GM19240 (cell line): Measurements from ENCODE around the gene STAT5B.
A peak's percentile ranks its signal among the peaks of the same experiment; 100 is the strongest.
"Not testable (repeated sequence)": the region's sequence is repeated elsewhere in the genome, so short reads cannot be mapped to it uniquely, and the experiment has no call there.

Source experiments
- DNase-seq: peaks from one replicate; pipeline ENCODE4 v3.0.0; 2011; ENCODE audit warnings: low spot score; ENCODE audit not compliant: insufficient read length

The STAT5B gene

GRCh38 chr17:42268236-42268635 lies 8.0 kb downstream of the STAT5B start:
- DNase-seq = no peak

GRCh38 chr17:42266918-42267766 lies 9.0 kb downstream of the STAT5B start:
- no peak for DNase-seq

DNA sequence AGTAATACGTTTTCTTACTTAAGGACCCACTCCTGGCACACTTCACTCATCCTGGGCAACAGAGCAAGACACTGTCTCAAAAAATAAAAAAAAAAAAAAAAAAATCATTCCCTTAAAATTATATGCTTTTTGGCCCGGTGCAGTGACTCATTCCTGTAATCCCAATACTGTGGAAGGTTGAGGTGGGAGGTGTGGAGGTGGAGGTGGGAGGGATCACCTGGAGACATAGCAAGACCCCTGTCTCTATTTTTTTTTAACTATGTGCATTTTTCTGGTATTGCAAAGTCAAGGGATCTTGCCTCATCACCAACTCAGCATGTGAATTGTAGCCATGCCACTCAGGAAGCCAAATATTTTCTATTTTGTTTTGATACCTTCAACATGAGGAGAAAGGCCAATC lies 9.7 kb downstream of the STAT5B start:
- no peak for DNase-seq

DNA sequence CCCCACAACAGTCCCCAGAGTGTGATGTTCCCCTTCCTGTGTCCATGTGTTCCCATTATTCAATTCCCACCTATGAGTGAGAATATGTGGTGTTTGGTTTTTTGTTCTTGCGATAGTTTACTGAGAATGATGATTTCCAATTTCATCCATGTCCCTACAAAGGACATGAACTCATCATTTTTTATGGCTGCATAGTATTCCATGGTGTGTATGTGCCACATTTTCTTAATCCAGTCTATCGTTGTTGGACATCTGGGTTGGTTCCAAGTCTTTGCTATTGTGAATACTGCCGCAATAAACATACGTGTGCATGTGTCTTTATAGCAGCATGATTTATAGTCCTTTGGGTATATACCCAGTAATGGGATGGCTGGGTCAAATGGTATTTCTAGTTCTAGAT lies 11.8 kb downstream of the STAT5B start:
- not testable (repeated sequence) for DNase-seq

DNA sequence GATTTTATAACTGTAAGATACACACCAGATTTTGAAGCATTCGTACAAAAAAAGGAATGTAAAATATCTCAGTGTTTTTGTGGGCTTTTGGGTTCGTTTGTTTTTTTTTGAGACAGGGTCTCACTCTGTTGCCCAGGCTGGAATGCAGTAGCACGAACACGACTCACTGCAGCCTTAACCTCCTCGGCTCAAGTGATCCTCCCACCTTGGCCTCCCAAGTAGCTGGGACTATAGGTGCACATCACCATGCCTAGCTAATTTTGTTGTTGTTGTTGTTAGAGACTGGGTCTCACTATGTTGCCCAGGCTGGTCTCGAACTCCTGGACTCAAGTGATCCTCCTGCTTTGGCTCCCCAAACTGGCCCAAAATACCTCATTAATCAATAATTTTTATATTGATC lies 15.9 kb downstream of the STAT5B start:
- DNase-seq = no peak

DNA sequence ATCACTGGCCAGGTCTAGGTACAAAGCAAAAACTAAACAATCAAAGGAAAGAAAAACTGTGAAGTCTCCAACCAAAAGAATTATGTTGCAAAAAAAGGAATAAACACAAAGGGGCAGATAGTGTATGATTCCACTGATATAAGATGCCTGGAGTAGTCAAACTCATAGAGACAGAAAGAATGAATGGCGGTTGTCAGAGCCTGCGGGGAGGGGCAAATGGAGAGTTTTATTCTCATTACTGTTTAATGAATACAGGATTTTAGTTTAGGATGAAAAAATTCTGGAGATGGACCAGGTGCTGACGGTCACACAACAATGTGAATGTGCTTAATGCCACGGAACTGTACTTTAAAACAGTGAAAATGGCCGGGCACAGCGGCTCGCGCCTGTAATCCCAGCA lies 20.7 kb downstream of the STAT5B start:
- no peak for DNase-seq

DNA sequence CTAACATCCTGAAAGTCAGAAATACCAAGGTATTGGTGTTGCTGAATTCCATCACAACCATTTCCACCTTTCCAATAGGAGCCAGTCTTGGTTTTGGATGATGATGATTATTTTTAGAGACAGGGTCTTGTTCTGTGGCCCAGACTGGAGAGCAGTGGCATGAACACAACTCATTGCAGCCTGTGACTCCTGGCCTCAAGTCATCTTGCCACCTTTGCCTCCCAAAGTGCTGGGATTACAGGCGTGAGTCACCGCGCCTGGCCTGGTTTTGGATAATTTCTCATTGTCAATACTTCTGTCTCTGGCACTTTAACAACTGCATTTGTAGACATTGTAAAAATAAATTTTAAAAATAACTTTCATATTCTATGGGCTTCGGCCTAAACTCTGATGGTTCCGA lies 22.6 kb downstream of the STAT5B start:
- DNase-seq = no peak

GRCh38 chr17:42252597-42253550 lies 23.3 kb downstream of the STAT5B start:
- no peak for DNase-seq

DNA sequence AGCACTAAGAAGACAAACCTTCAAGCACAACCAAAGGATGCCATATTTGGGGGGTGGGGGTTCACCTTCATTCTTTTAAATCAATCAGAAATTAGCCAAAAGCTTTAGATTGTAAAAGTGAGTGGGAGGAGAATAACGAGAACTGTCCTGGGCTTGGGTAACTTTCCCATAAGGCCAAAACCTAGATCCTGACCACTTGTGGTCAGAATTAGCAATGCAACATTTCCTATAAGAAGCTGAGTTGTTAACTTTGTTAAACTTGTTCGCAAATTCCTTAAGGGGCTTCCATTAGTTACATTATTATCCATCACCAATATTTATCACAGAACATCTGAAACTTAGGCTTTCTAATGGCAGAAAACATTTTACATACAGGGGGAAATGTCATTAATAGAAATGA lies 25.1 kb downstream of the STAT5B start:
- no peak for DNase-seq

DNA sequence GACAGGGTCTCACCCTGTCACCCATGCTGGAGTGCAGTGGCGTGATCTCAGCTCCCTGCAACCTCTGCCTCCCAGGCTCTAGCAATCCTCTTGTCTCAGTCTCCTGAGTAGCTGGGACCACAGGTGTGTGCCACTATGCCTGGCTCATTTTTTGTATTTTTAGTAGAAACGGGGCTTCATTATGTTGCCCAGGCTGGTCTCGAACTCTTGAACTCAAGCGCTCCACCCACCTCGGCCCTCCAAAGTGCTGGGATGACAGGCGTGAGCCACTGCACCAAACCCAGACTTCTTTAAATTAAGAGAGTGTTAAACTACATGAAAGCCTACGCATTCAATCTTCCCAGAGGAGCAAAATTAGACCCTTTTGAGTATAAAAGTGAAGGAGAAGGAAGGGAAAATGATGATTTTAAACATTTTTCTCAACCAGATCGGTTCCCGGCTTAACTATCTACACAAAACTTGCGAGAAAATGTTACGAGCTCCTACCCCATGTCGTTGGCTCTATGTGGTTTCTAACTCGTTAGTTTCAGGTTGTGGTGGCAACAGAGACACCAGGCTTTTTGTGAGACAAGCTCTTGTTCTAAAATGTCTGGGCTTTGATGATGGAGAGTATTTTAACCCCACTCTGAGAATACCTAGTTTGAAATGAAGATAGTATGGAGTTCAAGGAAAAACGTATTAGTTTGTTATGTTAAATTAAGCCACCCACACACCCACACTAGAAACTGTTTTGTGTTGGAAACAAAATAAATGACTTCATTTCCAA lies 26.3 kb downstream of the STAT5B start:
- no peak for DNase-seq

GRCh38 chr17:42248351-42249179 lies 27.6 kb downstream of the STAT5B start:
- peak; percentile 56 for DNase-seq

DNA sequence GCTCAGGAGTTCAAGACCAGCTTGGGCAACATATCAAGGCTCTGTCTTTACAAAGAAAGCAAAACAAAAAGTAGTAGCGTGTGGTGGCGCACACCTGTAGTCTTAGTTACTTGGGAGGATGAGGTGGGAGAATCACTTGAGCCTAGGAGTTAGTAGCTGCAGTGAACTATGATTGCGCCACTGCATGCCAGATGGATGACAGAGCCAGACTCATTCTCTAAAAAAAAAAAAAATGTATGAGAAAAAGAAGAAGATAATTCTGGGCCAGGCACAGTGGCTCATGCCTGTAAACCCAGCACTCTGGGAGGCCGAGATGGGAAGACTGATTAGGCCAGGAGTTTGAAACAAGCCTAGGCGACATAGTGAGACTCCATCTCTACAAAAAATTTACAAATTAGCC lies 28.5 kb downstream of the STAT5B start:
- DNase-seq = no peak

- no peak for DNase-seq
Observed at GRCh38 chr17:42246515-42246914, 29.7 kb downstream of the STAT5B start.

- not testable (repeated sequence) for DNase-seq
Observed at GRCh38 chr17:42245183-42245582, 31.0 kb downstream of the STAT5B start.

GRCh38 chr17:42244116-42244515 lies 32.1 kb downstream of the STAT5B start:
- DNase-seq = not testable (repeated sequence)

GRCh38 chr17:42243493-42243982 lies 32.7 kb downstream of the STAT5B start:
- no peak for DNase-seq

GRCh38 chr17:42241871-42242270 lies 34.3 kb downstream of the STAT5B start:
- DNase-seq = no peak

DNA sequence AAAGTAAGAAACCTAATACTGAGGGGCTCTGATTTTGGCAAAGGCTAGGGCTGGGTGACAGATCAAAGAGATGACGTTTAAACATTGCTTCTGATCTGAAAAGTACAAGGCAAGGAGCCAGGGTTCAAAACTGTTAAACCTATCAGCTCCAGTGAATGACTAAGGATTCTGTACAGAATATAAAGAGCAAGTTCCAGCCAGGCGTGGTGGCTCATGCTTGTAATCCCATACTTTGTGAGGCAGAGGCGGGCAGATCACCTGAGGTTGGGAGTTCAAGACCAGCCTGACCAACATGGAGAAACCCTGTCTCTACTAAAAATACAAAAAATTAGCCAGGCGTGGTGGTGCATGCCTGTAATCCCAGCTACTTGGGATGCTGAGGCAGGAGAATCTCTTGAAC lies 35.3 kb downstream of the STAT5B start:
- DNase-seq = not testable (repeated sequence)

DNA sequence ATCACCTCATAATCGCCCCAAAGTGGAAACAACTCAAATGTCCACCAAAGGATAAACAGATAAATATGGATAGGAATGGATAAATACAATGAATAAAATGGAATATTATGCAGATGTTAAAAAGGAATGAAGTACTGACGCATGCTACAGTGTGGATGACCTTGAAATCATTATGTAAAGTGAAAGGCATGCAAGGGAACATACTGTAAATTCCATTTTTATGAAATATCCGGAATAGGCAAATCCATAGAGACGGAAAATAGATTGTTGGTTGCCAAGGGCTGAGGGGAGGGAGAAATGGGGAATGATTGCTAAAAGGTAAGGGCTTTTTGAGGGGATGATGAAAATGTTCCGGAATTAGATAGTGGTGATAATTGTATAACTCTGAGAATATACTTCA lies 36.0 kb downstream of the STAT5B start:
- DNase-seq = no peak

DNA sequence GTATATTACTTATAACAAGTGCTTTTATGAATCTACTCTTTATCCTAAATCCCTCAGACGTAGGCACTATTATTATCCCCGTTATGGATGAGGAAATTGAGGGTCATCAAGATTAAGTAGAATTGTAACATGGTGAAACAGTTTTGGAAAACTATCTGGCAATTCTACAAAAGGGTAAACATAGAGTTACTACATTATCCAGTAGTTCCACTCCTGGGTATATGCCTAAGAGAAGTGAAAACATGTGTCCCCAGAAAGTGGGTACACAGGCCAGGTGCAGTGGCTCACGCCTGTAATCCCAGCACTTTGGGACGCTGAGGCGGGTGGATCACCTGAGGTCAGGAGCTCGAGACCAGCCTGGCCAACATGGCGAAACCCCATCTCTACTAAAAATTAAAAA lies 36.6 kb downstream of the STAT5B start:
- not testable (repeated sequence) for DNase-seq
